H1 (cell line): ENCODE data around the gene HPS5. TPM values are rescaled to one million over a fixed set of nuclear protein-coding genes. Genes with fewer than 3 reads are reported as not detected.

Experiments used
- CEBPB ChIP-seq: IDR thresholded peaks from 2 replicates; pipeline ENCODE4 v1.6.1; 2012; ENCODE audit warnings: low read depth, low read length
- polyA plus RNA-seq, 7 experiments: library from polyadenylated mRNA; depleted of rRNA in 3 of 7; stranded (reverse) in 5 of 7; unstranded in 2 of 7; fragments of >200 nt in 5 of 7; fragments of 200-250 nt in 2 of 7; gene quantifications; 1 replicate in 5 of 7; 2 replicates in 1 of 7; 4 replicates in 1 of 7; pipeline versions ENCODE4 v1.2.1 to v1.2.3, GENCODE V29; 2011 to 2013; ENCODE audit warnings: missing spikeins in 2 of 7, mixed read lengths in 2 of 7
- total RNA-seq: library from RNA; stranded (reverse); fragmentation: NEBNext Ultra II Directional; extraction: Animal tissue kit (Norgen Biotek cat#: 25700); gene quantifications from 2 replicates; pipeline ENCODE4 v1.2.1, GENCODE V29; 2021

The HPS5 gene
- total and polyA plus RNA-seq, 2 of the 8 experiments (the other 6 are each of a cell fraction or from before 2014, with no cell fraction given): 5.0 to 18.5 TPM

DNA sequence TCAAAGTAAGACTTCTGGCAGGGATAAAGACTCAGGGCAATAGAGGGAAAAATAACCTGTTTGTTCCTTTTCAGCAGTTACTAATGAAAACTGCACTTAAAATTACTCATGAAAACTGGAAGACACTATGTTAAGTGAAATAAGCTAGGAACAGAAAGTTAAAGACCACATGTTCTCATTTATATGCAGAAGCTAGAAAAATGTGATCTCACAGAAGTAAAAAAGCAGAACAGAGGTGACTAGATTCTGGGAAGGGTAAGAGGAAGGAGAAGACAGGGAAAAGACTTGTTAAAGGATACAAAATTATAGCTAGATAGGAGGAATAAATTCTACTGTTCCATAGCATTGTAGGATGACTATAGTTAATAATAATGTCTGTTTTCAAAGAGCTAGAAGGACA lies 22.2 kb downstream of the HPS5 start (continued):
- TF ChIP-seq CEBPB: no peak
- TF ChIP-seq, all 59 proteins: peak for 0
